Measurements from ENCODE around the gene KRT34.

DNA sequence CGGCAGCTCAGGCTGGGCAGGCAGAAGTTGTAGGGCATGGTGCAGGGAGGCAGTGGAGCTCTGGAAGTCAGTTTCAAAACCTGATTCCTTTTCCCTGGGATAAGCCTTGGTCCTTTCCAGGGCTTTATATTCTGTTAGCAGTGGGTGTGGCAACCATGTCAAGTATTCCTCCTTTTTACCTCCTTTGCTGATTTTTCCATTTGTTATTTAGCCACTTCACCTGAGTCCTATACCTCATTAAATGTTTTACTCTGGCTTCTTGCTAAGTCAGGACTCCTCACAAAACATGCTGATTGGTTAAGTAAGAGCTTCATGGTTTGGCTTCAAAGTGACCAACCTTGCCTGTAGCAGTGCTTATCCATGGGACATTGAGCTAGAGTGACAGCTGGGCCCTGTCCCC is 12.4 kb downstream of the KRT34 start, which contains the start of gene KRT33B:
- TF ChIP-seq GATA2 (IDR thresholded peaks at IDR 0.05; ENCODE audit: low read depth, low read length) = no peak
- TF ChIP-seq GATA3 (IDR thresholded peaks at IDR 0.05; ENCODE audit: low read depth, low read length) = no peak

All from SH-SY5Y (cell line).